Epithelial cell of alveolus of lung (primary cell): ENCODE data around the gene DDX52. TPM values are rescaled to one million over a fixed set of nuclear protein-coding genes. Genes with fewer than 3 reads are reported as not detected.

ENCODE experiments used
- total RNA-seq: library from RNA; depleted of rRNA; stranded (reverse); fragments of >200 nt; gene quantifications from 2 replicates; pipeline ENCODE4 v1.2.1, GENCODE V29; 2015

The DDX52 gene, protein sequence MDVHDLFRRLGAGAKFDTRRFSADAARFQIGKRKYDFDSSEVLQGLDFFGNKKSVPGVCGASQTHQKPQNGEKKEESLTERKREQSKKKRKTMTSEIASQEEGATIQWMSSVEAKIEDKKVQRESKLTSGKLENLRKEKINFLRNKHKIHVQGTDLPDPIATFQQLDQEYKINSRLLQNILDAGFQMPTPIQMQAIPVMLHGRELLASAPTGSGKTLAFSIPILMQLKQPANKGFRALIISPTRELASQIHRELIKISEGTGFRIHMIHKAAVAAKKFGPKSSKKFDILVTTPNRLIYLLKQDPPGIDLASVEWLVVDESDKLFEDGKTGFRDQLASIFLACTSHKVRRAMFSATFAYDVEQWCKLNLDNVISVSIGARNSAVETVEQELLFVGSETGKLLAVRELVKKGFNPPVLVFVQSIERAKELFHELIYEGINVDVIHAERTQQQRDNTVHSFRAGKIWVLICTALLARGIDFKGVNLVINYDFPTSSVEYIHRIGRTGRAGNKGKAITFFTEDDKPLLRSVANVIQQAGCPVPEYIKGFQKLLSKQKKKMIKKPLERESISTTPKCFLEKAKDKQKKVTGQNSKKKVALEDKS
- 17.1 and 18.0 TPM in 2 replicates for total RNA-seq

GRCh38 chr17:37643118-37643766 is at the start of gene DDX52:
Gene DDX52 (minus strand): TSS chr17:37643446. CDS start chr17:37643420, 26 bp downstream.

GRCh38 chr17:37609170-37610040 is 33.8 kb downstream of the DDX52 start, which contains the start of gene SYNRG:
Gene SYNRG (minus strand): TSS chr17:37609418. CDS start chr17:37609355, 63 bp downstream.

Other genes starting within 250 kb of the DDX52 start
- gene ACACA, start 236.6 kb downstream of the DDX52 start, total RNA-seq: 25.8 and 50.9 TPM in 2 replicates
- 6.5 and 31.5 TPM in 2 replicates for gene TADA2A, start 236.6 kb downstream of the DDX52 start, total RNA-seq
- 34.0 and 48.9 TPM in 2 replicates for gene DUSP14, start 153.6 kb downstream of the DDX52 start, total RNA-seq
- 12.3 and 17.6 TPM in 2 replicates for gene SYNRG, start 34.0 kb downstream of the DDX52 start, total RNA-seq
- 0.13 TPM in 1 of 2 replicates, not detected in the other for gene HNF1B, start 101.6 kb upstream of the DDX52 start, total RNA-seq